H1 (cell line): ENCODE results near the gene FCAMR. TPM values are rescaled to one million over a fixed set of nuclear protein-coding genes. Genes with fewer than 3 reads are reported as not detected.
A peak's percentile ranks its signal among the peaks of the same experiment; 100 is the strongest.

Experiments
- CTCF ChIA-PET: fragments of 300-600 bp; sonication (Branson Sonifier 250); formaldehyde crosslinking; loops from one replicate; lab custom pipeline; 2021; ENCODE audit not compliant: partially characterized antibody; lab: Charles Lee
- POLR2A ChIA-PET: fragments of 300-600 bp; sonication (Branson Sonifier 250); formaldehyde crosslinking; loops from one replicate; lab custom pipeline; 2021; ENCODE audit warnings: inconsistent platforms; ENCODE audit not compliant: partially characterized antibody; lab: Charles Lee
- DNase-seq, 2 experiments: peaks; one replicate each; pipeline versions ENCODE4 v3.0.0 to v3.0.0-alpha.2; 2010 to 2022; ENCODE audit warnings: low spot score in 2 of 2, low read depth in 1 of 2, mixed read lengths in 1 of 2
- FAIRE-seq: peaks from 2 replicates; lab custom pipeline; 2011; peaks lifted over from hg19 to GRCh38; lab: Jason Lieb, UNC
- H2AFZ ChIP-seq: 2 replicates; pipeline ENCODE4 v1.8.1; 2012; ENCODE audit warnings: low read length, inconsistent platforms
- H2AK5ac ChIP-seq: 2 replicates; pipeline ENCODE4 v1.6.1; 2013; ENCODE audit warnings: low read depth, low read length
- H2BK120ac ChIP-seq: replicated peaks from 2 replicates; pipeline ENCODE3; 2013; ENCODE audit warnings: low read depth, low read length, inconsistent platforms
- H2BK12ac ChIP-seq: 2 replicates; pipeline ENCODE4 v1.6.1; 2013; ENCODE audit warnings: low read depth, low read length
- H2BK15ac ChIP-seq: 2 replicates; pipeline ENCODE4 v1.6.1; 2013; ENCODE audit warnings: low read length
- H2BK20ac ChIP-seq: 2 replicates; pipeline ENCODE4 v1.6.1; 2013; ENCODE audit warnings: low read length
- H2BK5ac ChIP-seq: 2 replicates; pipeline ENCODE4 v1.6.1; 2013; ENCODE audit warnings: low read depth, low read length
- H3K14ac ChIP-seq: 2 replicates; pipeline ENCODE4 v1.6.1; 2013; ENCODE audit warnings: inconsistent platforms; ENCODE audit not compliant: insufficient read length
- H3K18ac ChIP-seq: 2 replicates; pipeline ENCODE4 v1.6.1; 2013; ENCODE audit warnings: low read length; ENCODE audit errors: extremely low read depth
- H3K23ac ChIP-seq: 2 replicates; pipeline ENCODE4 v1.6.1; 2013; ENCODE audit warnings: inconsistent platforms; ENCODE audit not compliant: insufficient read length
- H3K23me2 ChIP-seq: 2 replicates; pipeline ENCODE4 v1.6.1; 2013; ENCODE audit warnings: low read depth, low read length
- H3K27ac ChIP-seq: 2 replicates; pipeline ENCODE4 v1.6.1; 2011; ENCODE audit warnings: low read depth, low read length, inconsistent platforms
- H3K27me3 ChIP-seq, 4 experiments: replicated peaks in 1 of 4; 1 replicate in 1 of 4; 2 replicates in 3 of 4; pipeline versions ENCODE4 v1.6.1 to v1.8.1; 2011 to 2013; ENCODE audit warnings: low read length in 3 of 4, mild to moderate bottlenecking in 3 of 4, inconsistent platforms in 2 of 4, mixed read lengths in 2 of 4, moderate library complexity in 1 of 4; ENCODE audit not compliant: control insufficient read depth in 3 of 4, insufficient read depth in 3 of 4; ENCODE audit errors: extremely low read depth in 1 of 4
- H3K36me3 ChIP-seq, 4 experiments: 2 replicates each; pipeline versions ENCODE4 v1.6.1 to v1.8.1; 2011 to 2013; ENCODE audit warnings: mild to moderate bottlenecking in 4 of 4, low read length in 3 of 4, moderate library complexity in 2 of 4, control low read depth in 1 of 4, inconsistent platforms in 1 of 4; ENCODE audit not compliant: insufficient read depth in 4 of 4, control insufficient read depth in 2 of 4
- H3K4ac ChIP-seq: replicated peaks from 2 replicates; pipeline ENCODE3; 2013; ENCODE audit warnings: low read length, low read depth, mixed read lengths, inconsistent platforms; ENCODE audit not compliant: insufficient read length
- H3K4me1 ChIP-seq, 4 experiments: replicated peaks in 1 of 4; 1 replicate in 1 of 4; 2 replicates in 3 of 4; pipeline versions ENCODE4 v1.6.1 to v1.8.1; 2011 to 2013; ENCODE audit warnings: low read length in 3 of 4, inconsistent platforms in 2 of 4, mixed read lengths in 1 of 4; ENCODE audit not compliant: insufficient read depth in 4 of 4, control insufficient read depth in 3 of 4
- H3K4me2 ChIP-seq, 2 experiments: 2 replicates each; pipeline versions ENCODE4 v1.6.1 to v1.8.1; 2011 to 2013; ENCODE audit warnings: low read depth in 2 of 2, low read length in 2 of 2, control low read depth in 1 of 2, inconsistent platforms in 1 of 2, mild to moderate bottlenecking in 1 of 2; ENCODE audit not compliant: insufficient read depth in 1 of 2
- H3K4me3 ChIP-seq, 4 experiments: fragments of 200-600, 300-600 bp in 1 of 4; sonication (generic), shearing (Covaris generic), sonication (Bioruptor Twin) in 1 of 4; 2 replicates each; pipeline versions ENCODE4 v1.5.1 to v1.8.1; 2011 to 2016; ENCODE audit warnings: low read length in 4 of 4, low read depth in 3 of 4, control low read depth in 2 of 4, inconsistent platforms in 2 of 4, mild to moderate bottlenecking in 2 of 4, mixed read lengths in 1 of 4, moderate library complexity in 1 of 4; ENCODE audit not compliant: insufficient read depth in 2 of 4; ENCODE audit errors: extremely low read depth in 1 of 4
- H3K56ac ChIP-seq: replicated peaks from 2 replicates; pipeline ENCODE3; 2013; ENCODE audit warnings: low read depth, mild to moderate bottlenecking, mixed read lengths, low read length, inconsistent platforms; ENCODE audit not compliant: insufficient read length
- H3K79me1 ChIP-seq: 2 replicates; pipeline ENCODE4 v1.6.1; 2013; ENCODE audit warnings: low read depth, low read length, control low read depth
- H3K79me2 ChIP-seq, 2 experiments: 2 replicates each; pipeline versions ENCODE4 v1.6.1 to v1.8.1; 2012 to 2013; ENCODE audit warnings: low read length in 2 of 2, mild to moderate bottlenecking in 2 of 2, inconsistent platforms in 1 of 2; ENCODE audit not compliant: insufficient read depth in 2 of 2, control insufficient read depth in 1 of 2
- H3K9ac ChIP-seq, 4 experiments: replicated peaks in 1 of 4; 1 replicate in 1 of 4; 2 replicates in 3 of 4; pipeline versions ENCODE4 v1.6.1 to v1.8.1; 2011 to 2013; ENCODE audit warnings: low read depth in 3 of 4, low read length in 3 of 4, control low read depth in 2 of 4, mild to moderate bottlenecking in 2 of 4, moderate library complexity in 2 of 4, inconsistent platforms in 1 of 4; ENCODE audit errors: extremely low read depth in 1 of 4
- H3K9me3 ChIP-seq, 2 experiments: 2 replicates each; pipeline versions ENCODE4 v1.6.1 to v1.8.1; 2012 to 2013; ENCODE audit warnings: mild to moderate bottlenecking in 2 of 2, moderate library complexity in 2 of 2, control low read depth in 1 of 2, inconsistent platforms in 1 of 2, low read depth in 1 of 2, low read length in 1 of 2, mixed read lengths in 1 of 2; ENCODE audit not compliant: insufficient read depth in 2 of 2
- H4K20me1 ChIP-seq, 2 experiments: replicated peaks in 1 of 2; 2 replicates each; pipeline versions ENCODE3 to v1.8.1; 2011 to 2013; ENCODE audit warnings: inconsistent platforms in 2 of 2, low read length in 2 of 2, mild to moderate bottlenecking in 1 of 2; ENCODE audit not compliant: insufficient read depth in 2 of 2, control insufficient read depth in 1 of 2
- H4K5ac ChIP-seq: 2 replicates; pipeline ENCODE4 v1.6.1; 2013; ENCODE audit warnings: low read length, low read depth, mixed read lengths, inconsistent platforms; ENCODE audit not compliant: insufficient read length
- H4K8ac ChIP-seq: 2 replicates; pipeline ENCODE4 v1.8.0; 2013; ENCODE audit warnings: mild to moderate bottlenecking, moderate library complexity, low read length, inconsistent platforms; ENCODE audit not compliant: insufficient read depth; ENCODE audit errors: extremely low read depth
- H4K91ac ChIP-seq: replicated peaks from 2 replicates; pipeline ENCODE3; 2013; ENCODE audit warnings: low read length, mixed read lengths, inconsistent platforms; ENCODE audit not compliant: insufficient read length
- ASH2L ChIP-seq: fragments of 200-600, 300-600 bp; sonication (generic); IDR thresholded peaks from one replicate; pipeline ENCODE4 v1.7.1; 2017; ENCODE audit warnings: low read length
- ATF3 ChIP-seq: IDR thresholded peaks from 2 replicates; pipeline ENCODE4 v1.6.1; 2011; ENCODE audit warnings: low read depth, mild to moderate bottlenecking, low read length; ENCODE audit not compliant: insufficient read depth
- E2F6 ChIP-seq: IDR thresholded peaks from 2 replicates; pipeline ENCODE4 v1.6.1; 2012; ENCODE audit warnings: inconsistent platforms
- EGR1 ChIP-seq: IDR thresholded peaks from 2 replicates; pipeline ENCODE4 v1.6.1; 2011; ENCODE audit warnings: low read depth, low read length, borderline replicate concordance
- HDAC2 ChIP-seq, 2 experiments: fragments of 300-600 bp in 1 of 2; sonication (generic) in 1 of 2; IDR thresholded peaks; 2 replicates each; pipeline ENCODE4 v1.6.1; 2011 to 2012; ENCODE audit warnings: low read depth in 2 of 2, low read length in 2 of 2, mild to moderate bottlenecking in 2 of 2, moderate library complexity in 2 of 2, borderline replicate concordance in 1 of 2, inconsistent platforms in 1 of 2
- KDM5A ChIP-seq: fragments of 200-600 bp; IDR thresholded peaks from 2 replicates; pipeline ENCODE4 v1.7.1; 2012; ENCODE audit warnings: mild to moderate bottlenecking, low read length, inconsistent platforms, mixed read lengths
- PHF8 ChIP-seq: fragments of 200-600 bp; sonication (generic); conservative IDR thresholded peaks from 2 replicates; pipeline ENCODE4 v1.7.1; 2012; ENCODE audit warnings: low read depth, mild to moderate bottlenecking, inconsistent platforms, low read length, moderate library complexity
- SIN3A ChIP-seq, 2 experiments: IDR thresholded peaks in 1 of 2; conservative IDR thresholded peaks in 1 of 2; 2 replicates each; pipeline ENCODE4 v1.6.1; 2011 to 2012; ENCODE audit warnings: low read length in 2 of 2, improper control_type of control experiment in 1 of 2, low read depth in 1 of 2, mild to moderate bottlenecking in 1 of 2
- SRF ChIP-seq: IDR thresholded peaks from 2 replicates; pipeline ENCODE4 v1.6.1; 2011; ENCODE audit warnings: mild to moderate bottlenecking, low read depth, low read length, moderate library complexity
- USF2 ChIP-seq: IDR thresholded peaks from 2 replicates; pipeline ENCODE4 v1.6.1; 2011; ENCODE audit warnings: low read length, improper control_type of control experiment
- WGBS, 2 experiments: shearing (Covaris generic) in 1 of 2; methylation state at CpG; one replicate each; pipeline versions ENCODE4 v1.1.6 to v1.1.7; 2013 to 2015; ENCODE audit warnings: low lambda C conversion rate in 2 of 2, mixed read lengths in 2 of 2, inconsistent platforms in 1 of 2, low coverage in 1 of 2, missing lambda C conversion rate in 1 of 2; ENCODE audit not compliant: insufficient replicate concordance in 2 of 2, insufficient coverage in 1 of 2, insufficient read length in 1 of 2; ENCODE audit errors: extremely low coverage in 1 of 2, missing lambda C conversion rate in 1 of 2; 5-methylcytosine and 5-hydroxymethylcytosine counted together
- polyA plus RNA-seq, 7 experiments: library from polyadenylated mRNA; depleted of rRNA in 3 of 7; stranded (reverse) in 5 of 7; unstranded in 2 of 7; fragments of >200 nt in 5 of 7; fragments of 200-250 nt in 2 of 7; gene quantifications; 1 replicate in 5 of 7; 2 replicates in 1 of 7; 4 replicates in 1 of 7; pipeline versions ENCODE4 v1.2.1 to v1.2.3, GENCODE V29; 2011 to 2013; ENCODE audit warnings: missing spikeins in 2 of 7, mixed read lengths in 2 of 7
- total RNA-seq: library from RNA; stranded (reverse); fragmentation: NEBNext Ultra II Directional; extraction: Animal tissue kit (Norgen Biotek cat#: 25700); gene quantifications from 2 replicates; pipeline ENCODE4 v1.2.1, GENCODE V29; 2021

The FCAMR gene
- total and polyA plus RNA-seq, 2 of the 8 experiments (the other 6 are each of a cell fraction or from before 2014, with no cell fraction given), result not detected

- CTCF ChIA-PET, result interaction anchor here (1.0 to 6.5 kb wide), 31 partner anchors 8 to 246 kb away, joined by 3 to 63 read pairs (median 7); partner anchors contain the start of genes FCMR, IL20 and IL24
- no peak overlapping the region for H3K14ac ChIP-seq
- DNase-seq, result peak in 1 of 2 experiments; percentile 63
- no peak overlapping the region for H3K4ac ChIP-seq
- H3K9ac ChIP-seq, result no peak overlapping the region
- no peak overlapping the region for H2BK20ac ChIP-seq
- POLR2A ChIA-PET, result interaction anchor here (0.8 to 1.7 kb wide), 2 partner anchors 9 to 14 kb away, joined by 3 to 4 read pairs; no protein-coding TSS in a partner anchor
- no peaks in the 10 kb centered on the region for H3K36me3 ChIP-seq
- H4K8ac ChIP-seq, result no peak overlapping the region
- no peaks in the 10 kb centered on the region for H3K79me2 ChIP-seq
- H4K5ac ChIP-seq, result no peak overlapping the region
- H2AFZ ChIP-seq, result peak overlapping the region; percentile 82
- no peak overlapping the region for H3K27ac ChIP-seq
- H3K4me3 ChIP-seq, result peak overlapping the region; percentile 36 to 70 (median 60)
- peaks cover 9 to 34% (median 29%) of the 10 kb centered on the region in 4 experiments for H3K27me3 ChIP-seq
- peak overlapping the region; percentile 87 to 91 for H3K4me2 ChIP-seq
- H3K18ac ChIP-seq, result no peak overlapping the region; the same call in 1 of the 2 replicates
- peak overlapping the region; percentile 11; the same call in 1 of the 2 replicates for H2BK12ac ChIP-seq
- no peak overlapping the region for H4K91ac ChIP-seq
- FAIRE-seq, result no peak
- WGBS, 2 experiments, result 21% methylated on average over 14 of the region's 14 CpGs; no CpG with 5 or more reads in 1 of the 2 experiments
- H2BK5ac ChIP-seq, result no peak overlapping the region
- H3K9me3 ChIP-seq, result no peaks in the 10 kb centered on the region
- no peak overlapping the region for H2AK5ac ChIP-seq
- H4K20me1 ChIP-seq, result no peaks in the 10 kb centered on the region
- no peak overlapping the region for H2BK120ac ChIP-seq
- H3K56ac ChIP-seq, result no peak overlapping the region
- H3K23me2 ChIP-seq, result peaks cover 8% of the 10 kb centered on the region; the same call in 1 of the 2 replicates
- H3K79me1 ChIP-seq, result no peaks in the 10 kb centered on the region
- H2BK15ac ChIP-seq, result peak overlapping the region; percentile 34; the same call in 1 of the 2 replicates
- H3K23ac ChIP-seq, result no peak overlapping the region
- peaks cover 0 to 7% (median 3%) of the 10 kb centered on the region in 4 experiments; a peak in 4 of 7 replicates for H3K4me1 ChIP-seq
- no peak for TF ChIP-seq HDAC2 (IDR thresholded peaks at IDR 0.05; ENCODE audit: borderline replicate concordance in 1 of 2, low read depth in 2 of 2, low read length in 2 of 2)
- peak; percentile 42 for TF ChIP-seq ASH2L
- TF ChIP-seq ATF3, result no peak
- no peak for TF ChIP-seq KDM5A
- TF ChIP-seq SIN3A (conservative IDR thresholded peaks at IDR 0.05 in 1 of 2, IDR thresholded peaks at IDR 0.05 in 1 of 2; ENCODE audit: low read depth in 1 of 2, low read length in 2 of 2), result no peak
- no peak for TF ChIP-seq E2F6
- TF ChIP-seq SRF, result no peak
- TF ChIP-seq EGR1, result no peak
- no peak for TF ChIP-seq PHF8
- no peak for TF ChIP-seq USF2
These were observed 60.4 kb downstream of the FCAMR start for GRCh38 chr1:206909883-206910318.
